Measurements from ENCODE around the gene GM2A. TPM values are rescaled to one million over a fixed set of nuclear protein-coding genes. Genes with fewer than 3 reads are reported as not detected.

The GM2A gene
- total and polyA plus RNA-seq, 2 experiments from 2014 or later: 14.9 to 27.6 TPM

DNA sequence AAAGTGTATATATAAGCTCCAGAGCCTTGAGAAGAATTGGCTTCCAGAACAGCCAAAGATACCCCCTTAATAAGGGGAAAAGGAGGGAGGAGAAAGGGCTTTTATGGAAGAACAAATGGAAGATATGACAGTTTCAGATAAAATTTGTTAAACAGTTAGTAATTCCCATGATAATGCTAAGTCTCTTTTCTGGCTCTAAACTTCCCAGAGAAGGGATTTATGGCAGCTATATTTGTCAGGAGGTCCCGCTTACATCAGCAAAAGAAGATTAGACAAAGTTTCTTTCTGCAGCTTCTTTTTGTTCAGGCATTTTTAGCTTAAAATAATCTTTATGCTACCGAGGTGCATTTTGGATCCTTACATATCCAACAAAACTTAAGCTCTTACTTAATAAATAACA, 64.9 kb downstream of the GM2A start:
- H3K27me3 ChIP-seq: no peaks in the 10 kb centered on the region
- H3K9me3 ChIP-seq (ENCODE audit: low read depth): no peaks in the 10 kb centered on the region
- H3K36me3 ChIP-seq (replicated peaks; ENCODE audit: insufficient read depth, low read depth): no peaks in the 10 kb centered on the region
- no peak overlapping the region for H3K4me3 ChIP-seq
- H4K20me1 ChIP-seq (ENCODE audit: insufficient read depth, poor library complexity, severe bottlenecking): no peaks in the 10 kb centered on the region
- H3K4me1 ChIP-seq (ENCODE audit: insufficient read depth): no peaks in the 10 kb centered on the region
- WGBS (ENCODE audit: low lambda C conversion rate, missing lambda C conversion rate): 35% methylated on average over 2 of the region's 2 CpGs
- no peaks in the 10 kb centered on the region for H3K79me2 ChIP-seq
- DNase-seq (ENCODE audit: low spot score): no peak
- TF ChIP-seq EZH2phosphoT487 (IDR thresholded peaks at IDR 0.05; ENCODE audit: low read depth, severe bottlenecking, unreplicated experiment) (no peak), EZH2 (IDR thresholded peaks at IDR 0.05; ENCODE audit: borderline replicate concordance) (no peak)
- TF ChIP-seq, protein P1, sequence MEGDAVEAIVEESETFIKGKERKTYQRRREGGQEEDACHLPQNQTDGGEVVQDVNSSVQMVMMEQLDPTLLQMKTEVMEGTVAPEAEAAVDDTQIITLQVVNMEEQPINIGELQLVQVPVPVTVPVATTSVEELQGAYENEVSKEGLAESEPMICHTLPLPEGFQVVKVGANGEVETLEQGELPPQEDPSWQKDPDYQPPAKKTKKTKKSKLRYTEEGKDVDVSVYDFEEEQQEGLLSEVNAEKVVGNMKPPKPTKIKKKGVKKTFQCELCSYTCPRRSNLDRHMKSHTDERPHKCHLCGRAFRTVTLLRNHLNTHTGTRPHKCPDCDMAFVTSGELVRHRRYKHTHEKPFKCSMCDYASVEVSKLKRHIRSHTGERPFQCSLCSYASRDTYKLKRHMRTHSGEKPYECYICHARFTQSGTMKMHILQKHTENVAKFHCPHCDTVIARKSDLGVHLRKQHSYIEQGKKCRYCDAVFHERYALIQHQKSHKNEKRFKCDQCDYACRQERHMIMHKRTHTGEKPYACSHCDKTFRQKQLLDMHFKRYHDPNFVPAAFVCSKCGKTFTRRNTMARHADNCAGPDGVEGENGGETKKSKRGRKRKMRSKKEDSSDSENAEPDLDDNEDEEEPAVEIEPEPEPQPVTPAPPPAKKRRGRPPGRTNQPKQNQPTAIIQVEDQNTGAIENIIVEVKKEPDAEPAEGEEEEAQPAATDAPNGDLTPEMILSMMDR (IDR thresholded peaks at IDR 0.05; ENCODE audit: poor library complexity): no peak
- H3K27ac ChIP-seq: no peak overlapping the region
- H2AFZ ChIP-seq: no peak overlapping the region
- H3K9me2 ChIP-seq (replicated peaks; ENCODE audit: insufficient read depth): no peaks in the 10 kb centered on the region
- H3K4me2 ChIP-seq: no peak overlapping the region

- peak; percentile 27 for DNase-seq (ENCODE audit: low spot score)
- Histone ChIP-seq H3K79me2 (no peaks in the 10 kb centered on the region), H3K4me1 (ENCODE audit: insufficient read depth) (no peaks in the 10 kb centered on the region), H3K4me3 (no peak overlapping the region), H4K20me1 (ENCODE audit: insufficient read depth, poor library complexity, severe bottlenecking) (no peaks in the 10 kb centered on the region), H3K27me3 (no peaks in the 10 kb centered on the region), H3K9me2 (replicated peaks; ENCODE audit: insufficient read depth) (no peaks in the 10 kb centered on the region), H2AFZ (no peak overlapping the region), H3K27ac (no peak overlapping the region), H3K36me3 (replicated peaks; ENCODE audit: insufficient read depth, low read depth) (no peaks in the 10 kb centered on the region), H3K9me3 (ENCODE audit: low read depth) (no peaks in the 10 kb centered on the region), H3K4me2 (no peak overlapping the region)
- 66% methylated on average over 2 of the region's 2 CpGs for WGBS (ENCODE audit: low lambda C conversion rate, missing lambda C conversion rate)
- TF ChIP-seq EZH2 (IDR thresholded peaks at IDR 0.05; ENCODE audit: borderline replicate concordance): no peak
- TF ChIP-seq, protein P1 (IDR thresholded peaks at IDR 0.05; ENCODE audit: poor library complexity): peak; percentile 31
These were observed 66.1 kb downstream of the GM2A start for GRCh38 chr5:151318850-151319732.

Other genes with a start within 250 kb of the GM2A start
- gene GPX3, start 232.6 kb upstream of the GM2A start, total RNA-seq: 40.9 and 58.6 TPM in 2 replicates
- 66.2 and 69.9 TPM in 2 replicates for gene GPX3, start 232.6 kb upstream of the GM2A start, polyA plus RNA-seq
- 54.3 and 64.6 TPM in 2 replicates for gene TNIP1, start 172.2 kb upstream of the GM2A start, total RNA-seq
- 48.0 and 57.0 TPM in 2 replicates for gene TNIP1, start 172.2 kb upstream of the GM2A start, polyA plus RNA-seq
- gene ANXA6, start 95.4 kb upstream of the GM2A start, total RNA-seq: 148 and 152 TPM in 2 replicates
- 116 and 122 TPM in 2 replicates for gene ANXA6, start 95.4 kb upstream of the GM2A start, polyA plus RNA-seq
- gene CCDC69, start 29.1 kb upstream of the GM2A start, total RNA-seq: 22.4 and 28.7 TPM in 2 replicates
- 23.6 and 27.3 TPM in 2 replicates for gene CCDC69, start 29.1 kb upstream of the GM2A start, polyA plus RNA-seq
- not detected in 2 replicates for gene SLC36A3, start 50.6 kb downstream of the GM2A start, total RNA-seq
- not detected in 2 replicates for gene SLC36A3, start 50.6 kb downstream of the GM2A start, polyA plus RNA-seq
- gene SLC36A2, start 94.4 kb downstream of the GM2A start, total RNA-seq: 0.30 TPM in 1 of 2 replicates, not detected in the other
- not detected in 2 replicates for gene SLC36A2, start 94.4 kb downstream of the GM2A start, polyA plus RNA-seq
- gene SLC36A1, start 194.4 kb downstream of the GM2A start, total RNA-seq: 18.2 and 19.5 TPM in 2 replicates
- 10.9 and 13.5 TPM in 2 replicates for gene SLC36A1, start 194.4 kb downstream of the GM2A start, polyA plus RNA-seq